ENCODE data around the gene IPPK.
A peak's percentile ranks its signal among the peaks of the same experiment; 100 is the strongest.

The IPPK gene

GRCh38 chr9:92671323-92671722, 1.4 kb upstream of the IPPK start:
- no peak for TF ChIP-seq CTCF (IDR thresholded peaks at IDR 0.05; ENCODE audit: insufficient read depth, low read depth, low read length, missing control alignments)
- H3K4me3 ChIP-seq (ENCODE audit: low read depth, low read length) = peak overlapping the region; percentile 99; the same call in 1 of the 2 replicates
- no peak for DNase-seq (ENCODE audit: low read depth)

GRCh38 chr9:92669527-92669889, 423 bp downstream of the IPPK start:
- H3K4me3 ChIP-seq (ENCODE audit: low read depth, low read length) = peak overlapping the region; percentile 99
- TF ChIP-seq CTCF (IDR thresholded peaks at IDR 0.05; ENCODE audit: insufficient read depth, low read depth, low read length, missing control alignments) = no peak
- DNase-seq (ENCODE audit: low read depth) = no peak

- DNase-seq (ENCODE audit: low read depth) = peak; percentile 51
- H3K4me3 ChIP-seq (ENCODE audit: low read depth, low read length) = peak overlapping the region; percentile 99
These were observed 995 bp downstream of the IPPK start for GRCh38 chr9:92668746-92669526.

GRCh38 chr9:92666912-92667532, 2.9 kb downstream of the IPPK start:
- TF ChIP-seq CTCF (IDR thresholded peaks at IDR 0.05; ENCODE audit: insufficient read depth, low read depth, low read length, missing control alignments) = no peak
- H3K4me3 ChIP-seq (ENCODE audit: low read depth, low read length) = no peak overlapping the region
- no peak for DNase-seq (ENCODE audit: low read depth)

More at GRCh38 chr9:92668746-92669526, 995 bp downstream of the IPPK start:
- TF ChIP-seq CTCF (IDR thresholded peaks at IDR 0.05; ENCODE audit: insufficient read depth, low read depth, low read length, missing control alignments) = no peak

GRCh38 chr9:92666236-92666635, 3.7 kb downstream of the IPPK start:
- TF ChIP-seq CTCF (IDR thresholded peaks at IDR 0.05; ENCODE audit: insufficient read depth, low read depth, low read length, missing control alignments) = no peak
- DNase-seq (ENCODE audit: low read depth) = no peak
- no peak overlapping the region for H3K4me3 ChIP-seq (ENCODE audit: low read depth, low read length)

GRCh38 chr9:92665836-92666235, 4.1 kb downstream of the IPPK start:
- no peak overlapping the region for H3K4me3 ChIP-seq (ENCODE audit: low read depth, low read length)
- DNase-seq (ENCODE audit: low read depth) = no peak
- TF ChIP-seq CTCF (IDR thresholded peaks at IDR 0.05; ENCODE audit: insufficient read depth, low read depth, low read length, missing control alignments) = no peak

Measured in GM12865 (cell line).